Type B pancreatic cell (in vitro differentiated cells): ENCODE results near the gene NDUFS4. TPM values are rescaled to one million over a fixed set of nuclear protein-coding genes. Genes with fewer than 3 reads are reported as not detected.

Source experiments
- DNase-seq: peaks from one replicate; pipeline ENCODE4 v3.0.0; 2021; ENCODE audit warnings: mixed read lengths; ENCODE audit not compliant: unreplicated experiment; ENCODE audit errors: extremely low spot score
- H3K27ac Mint-ChIP-seq: 2 replicates; pipeline ENCODE4 v1.8.0; 2021; ENCODE audit warnings: mild to moderate bottlenecking, mixed read lengths
- H3K27me3 Mint-ChIP-seq: 2 replicates; pipeline ENCODE4 v1.8.0; 2021; ENCODE audit warnings: mixed read lengths
- H3K36me3 Mint-ChIP-seq: 2 replicates; pipeline ENCODE4 v1.8.0; 2021; ENCODE audit warnings: mixed read lengths
- H3K4me1 Mint-ChIP-seq: one replicate; pipeline ENCODE4 v1.8.0; 2021; ENCODE audit warnings: mixed read lengths; ENCODE audit not compliant: unreplicated experiment
- H3K4me3 Mint-ChIP-seq: 2 replicates; pipeline ENCODE4 v1.8.0; 2021; ENCODE audit warnings: mild to moderate bottlenecking, mixed read lengths
- H3K9me3 Mint-ChIP-seq: 2 replicates; pipeline ENCODE4 v1.8.0; 2021; ENCODE audit warnings: mixed read lengths
- CTCF ChIP-seq: fragments of 200-600 bp; sonication (generic); conservative IDR thresholded peaks from 2 replicates; pipeline ENCODE4 v1.5.0; 2021; ENCODE audit warnings: antibody characterized with exemption, mild to moderate bottlenecking
- total RNA-seq: library from RNA; stranded (reverse); gene quantifications from 2 replicates; pipeline ENCODE4 v1.2.1, GENCODE V29; 2021; ENCODE audit warnings: low replicate concordance

The NDUFS4 gene
- total RNA-seq, 1 donor from 2014 or later, result 73.4 TPM

GRCh38 chr5:53590759-53591158 is 30.3 kb downstream of the NDUFS4 start:
- peaks cover 15% of the 10 kb centered on the region for H3K4me1 Mint-ChIP-seq
- H3K9me3 Mint-ChIP-seq, result no peaks in the 10 kb centered on the region
- no peak overlapping the region for H3K27ac Mint-ChIP-seq
- no peaks in the 10 kb centered on the region for H3K27me3 Mint-ChIP-seq
- H3K36me3 Mint-ChIP-seq, result no peaks in the 10 kb centered on the region
- TF ChIP-seq CTCF, result no peak
- DNase-seq, result no peak
- H3K4me3 Mint-ChIP-seq, result no peak overlapping the region

GRCh38 chr5:53594419-53594818 is 34.0 kb downstream of the NDUFS4 start:
- Mint-ChIP-seq H3K4me3 (no peak overlapping the region), H3K27me3 (no peaks in the 10 kb centered on the region), H3K27ac (no peak overlapping the region), H3K4me1 (peaks cover 15% of the 10 kb centered on the region), H3K36me3 (peaks cover 6% of the 10 kb centered on the region), H3K9me3 (no peaks in the 10 kb centered on the region)
- no peak for DNase-seq
- no peak for TF ChIP-seq CTCF

GRCh38 chr5:53597894-53598293 is 37.5 kb downstream of the NDUFS4 start:
- TF ChIP-seq CTCF, result no peak
- H3K9me3 Mint-ChIP-seq, result no peaks in the 10 kb centered on the region
- H3K36me3 Mint-ChIP-seq, result peaks cover 9% of the 10 kb centered on the region
- H3K4me1 Mint-ChIP-seq, result peaks cover 14% of the 10 kb centered on the region
- DNase-seq, result no peak
- H3K4me3 Mint-ChIP-seq, result no peak overlapping the region
- H3K27ac Mint-ChIP-seq, result no peak overlapping the region
- no peaks in the 10 kb centered on the region for H3K27me3 Mint-ChIP-seq

GRCh38 chr5:53601570-53601969 is 41.1 kb downstream of the NDUFS4 start:
- no peak for TF ChIP-seq CTCF
- Mint-ChIP-seq H3K4me3 (no peak overlapping the region), H3K27me3 (no peaks in the 10 kb centered on the region), H3K27ac (no peak overlapping the region), H3K9me3 (no peaks in the 10 kb centered on the region), H3K36me3 (peaks cover 25% of the 10 kb centered on the region), H3K4me1 (peaks cover 4% of the 10 kb centered on the region)
- DNase-seq, result no peak

- Mint-ChIP-seq H3K9me3 (no peaks in the 10 kb centered on the region), H3K27me3 (no peaks in the 10 kb centered on the region), H3K27ac (no peak overlapping the region), H3K4me3 (no peak overlapping the region), H3K36me3 (peaks cover 27% of the 10 kb centered on the region), H3K4me1 (peaks cover 4% of the 10 kb centered on the region)
- DNase-seq, result no peak
- no peak for TF ChIP-seq CTCF
Measured at GRCh38 chr5:53603009-53603687, 42.7 kb downstream of the NDUFS4 start.
